Vagina (tissue), 2 donors: Measurements from ENCODE around the gene FGFBP2. TPM values are rescaled to one million over a fixed set of nuclear protein-coding genes. Genes with fewer than 3 reads are reported as not detected.

ENCODE experiments used
- DNase-seq, 2 donors: peaks; one replicate each; pipeline ENCODE4 v3.0.0-alpha.2; 2017; ENCODE audit errors: extremely low spot score in 2 of 2
- H3K27ac ChIP-seq: fragments of 200-600 bp; sonication (generic); one replicate; pipeline ENCODE4 v1.5.1; 2019
- H3K27me3 ChIP-seq: fragments of 200-600 bp; sonication (generic); one replicate; pipeline ENCODE4 v1.5.1; 2019
- H3K36me3 ChIP-seq, 2 donors: fragments of 200-600 bp; sonication (generic); one replicate each; pipeline ENCODE4 v1.5.1; 2017 to 2019
- H3K4me1 ChIP-seq: fragments of 200-600 bp; sonication (generic); one replicate; pipeline ENCODE4 v1.5.1; 2019
- H3K4me3 ChIP-seq, 2 donors: fragments of 200-600 bp; sonication (generic); 1 replicate in 1 of 2; 2 replicates in 1 of 2; pipeline ENCODE4 v1.5.1; 2016 to 2019
- H3K9me3 ChIP-seq: fragments of 200-600 bp; sonication (generic); one replicate; pipeline ENCODE4 v1.5.1; 2019
- CTCF ChIP-seq, 3 experiments: fragments of 450-650 bp in 2 of 3; fragments of 200-600 bp in 1 of 3; sonication (generic) in 1 of 3; IDR thresholded peaks; one replicate each; pipeline ENCODE4 v1.5.1; 2017 to 2019; ENCODE audit warnings: antibody characterized with exemption in 3 of 3, mild to moderate bottlenecking in 2 of 3, moderate library complexity in 2 of 3
- POLR2A ChIP-seq, 2 donors: fragments of 450-650 bp; IDR thresholded peaks; one replicate each; pipeline ENCODE4 v1.6.1; 2017; ENCODE audit warnings: antibody characterized with exemption in 2 of 2, mild to moderate bottlenecking in 2 of 2, moderate library complexity in 2 of 2
- POLR2AphosphoS5 ChIP-seq, 2 donors: sonication (generic); formaldehyde crosslinking; IDR thresholded peaks; one replicate each; pipeline ENCODE4 v1.9.0; 2017; ENCODE audit warnings: antibody characterized with exemption in 2 of 2, mild to moderate bottlenecking in 2 of 2, low read depth in 1 of 2; ENCODE audit not compliant: insufficient read depth in 1 of 2
- intact Hi-C: fragments of 100-400 bp; cut with DNase I; formaldehyde crosslinking; loops from one replicate; pipeline ENCODE4 v1.15.1; 2023
- total RNA-seq: library from RNA; depleted of rRNA; stranded (reverse); fragments of >200 nt; gene quantifications from one replicate; pipeline ENCODE4 v1.2.3, GENCODE V29; 2016

The FGFBP2 gene
- total RNA-seq, 1 donor from 2014 or later, result 2.9 TPM

- Histone ChIP-seq H3K4me3 (no peak overlapping the region), H3K27ac (no peak overlapping the region), H3K36me3 (no peaks in the 10 kb centered on the region), H3K9me3 (no peaks in the 10 kb centered on the region), H3K4me1 (no peaks in the 10 kb centered on the region), H3K27me3 (no peaks in the 10 kb centered on the region)
- no peak for DNase-seq
- no peak for TF ChIP-seq CTCF (IDR thresholded peaks at IDR 0.05)
- no peak for TF ChIP-seq POLR2AphosphoS5 (IDR thresholded peaks at IDR 0.05; ENCODE audit: insufficient read depth in 1 of 2, low read depth in 1 of 2)
- no peak for TF ChIP-seq POLR2A (IDR thresholded peaks at IDR 0.05)
- intact Hi-C loops, result no loop called here
These were observed 36.5 kb downstream of the FGFBP2 start for GRCh38 chr4:15926486-15926885.

DNA sequence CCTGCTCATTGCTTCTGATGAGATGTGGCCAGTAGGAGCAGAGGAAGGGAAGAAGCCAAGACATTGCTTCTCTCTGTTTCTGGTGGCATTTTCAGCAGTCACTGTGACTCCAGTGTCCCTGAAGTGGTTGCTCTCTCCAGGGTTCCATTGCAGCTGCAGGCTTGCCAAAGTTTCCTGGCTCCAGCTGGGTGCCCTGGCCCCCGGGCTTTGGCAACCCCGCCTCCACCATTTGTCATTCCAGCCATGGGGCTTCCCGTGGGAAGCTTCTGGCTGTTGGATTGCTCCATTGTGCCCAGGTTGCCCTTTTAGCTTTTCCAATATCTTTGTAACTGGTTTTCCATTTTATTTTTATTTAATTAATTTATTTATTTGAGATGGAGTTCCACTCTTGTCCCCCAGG lies 37.1 kb downstream of the FGFBP2 start:
- no peaks in the 10 kb centered on the region for H3K27me3 ChIP-seq
- no peaks in the 10 kb centered on the region for H3K4me1 ChIP-seq
- no peak for TF ChIP-seq POLR2A (IDR thresholded peaks at IDR 0.05)
- no peak for DNase-seq
- intact Hi-C loops, result no loop called here
- H3K4me3 ChIP-seq, result no peak overlapping the region
- H3K27ac ChIP-seq, result no peak overlapping the region
- H3K9me3 ChIP-seq, result no peaks in the 10 kb centered on the region
- no peaks in the 10 kb centered on the region for H3K36me3 ChIP-seq

DNA sequence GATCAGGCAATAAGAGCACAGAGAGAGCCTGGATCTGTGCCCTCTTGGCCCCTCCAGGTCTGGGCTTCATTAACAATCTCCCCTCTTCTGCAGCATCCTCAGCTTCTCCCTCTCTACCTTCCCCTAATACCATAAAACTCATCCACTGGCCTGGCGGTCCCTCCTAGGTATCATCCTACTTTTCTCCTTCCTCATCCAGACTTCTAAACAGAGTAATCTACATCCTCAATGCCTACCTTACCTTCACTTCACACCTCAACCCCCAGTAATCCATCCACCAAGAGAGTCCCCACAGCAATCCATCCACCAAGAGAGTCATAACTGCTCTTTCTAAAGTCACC lies 41.4 kb downstream of the FGFBP2 start:
- intact Hi-C loops, result no loop called here
- Histone ChIP-seq H3K4me1 (no peaks in the 10 kb centered on the region), H3K4me3 (no peak overlapping the region), H3K9me3 (no peaks in the 10 kb centered on the region), H3K27me3 (no peaks in the 10 kb centered on the region), H3K36me3 (no peaks in the 10 kb centered on the region), H3K27ac (no peak overlapping the region)
- DNase-seq, result no peak
- no peak for TF ChIP-seq CTCF (IDR thresholded peaks at IDR 0.05)
- no peak for TF ChIP-seq POLR2AphosphoS5 (IDR thresholded peaks at IDR 0.05; ENCODE audit: insufficient read depth in 1 of 2, low read depth in 1 of 2)
- TF ChIP-seq POLR2A (IDR thresholded peaks at IDR 0.05), result no peak

DNA sequence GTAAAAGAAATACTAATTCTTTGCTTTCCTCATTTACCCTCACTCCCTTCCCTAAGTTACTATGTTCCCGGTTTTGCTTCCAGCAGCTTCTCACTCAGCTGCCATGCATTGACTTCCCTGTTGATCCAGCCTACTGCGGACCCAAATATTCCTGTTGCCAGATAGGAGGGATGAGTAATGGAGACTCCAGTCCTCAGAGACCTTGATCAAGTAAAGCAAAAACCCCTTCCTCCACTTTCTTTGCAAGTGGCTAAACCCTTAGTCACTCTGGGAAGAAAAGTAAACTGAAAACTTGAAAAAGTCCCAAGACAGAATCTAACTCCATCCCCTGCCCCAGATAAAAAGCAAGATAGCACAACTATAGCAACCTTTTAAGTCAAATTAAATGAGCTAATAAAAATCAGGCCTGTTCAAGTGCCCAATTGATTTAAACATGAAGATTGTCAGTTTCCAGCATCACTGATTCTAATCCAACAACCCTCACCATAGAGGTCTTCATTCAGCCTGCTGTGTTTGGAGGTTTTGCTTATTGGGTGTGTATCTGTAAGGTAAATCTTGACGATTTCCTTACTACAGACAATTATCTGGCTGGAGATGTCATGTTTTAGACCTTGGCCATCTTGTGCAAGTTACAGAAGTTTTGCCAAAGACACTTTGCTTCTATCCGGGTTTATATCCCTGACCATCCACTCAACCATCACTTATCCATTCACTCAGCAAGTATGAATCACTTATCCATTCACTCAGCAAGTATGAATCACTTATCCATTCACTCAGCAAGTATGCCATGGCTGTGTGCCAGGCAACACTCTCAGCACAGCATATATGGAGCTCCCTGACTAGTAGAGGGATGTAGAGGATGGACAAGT lies 42.0 kb downstream of the FGFBP2 start:
- intact Hi-C loops, result no loop called here
- no peaks in the 10 kb centered on the region for H3K36me3 ChIP-seq
- no peaks in the 10 kb centered on the region for H3K9me3 ChIP-seq
- no peaks in the 10 kb centered on the region for H3K27me3 ChIP-seq
- peak in 1 of 2 donors; percentile 51 for TF ChIP-seq POLR2AphosphoS5 (IDR thresholded peaks at IDR 0.05; ENCODE audit: insufficient read depth in 1 of 2, low read depth in 1 of 2)
- no peak for TF ChIP-seq CTCF (IDR thresholded peaks at IDR 0.05)
- TF ChIP-seq POLR2A (IDR thresholded peaks at IDR 0.05), result no peak
- no peak for DNase-seq
- no peak overlapping the region for H3K4me3 ChIP-seq
- H3K4me1 ChIP-seq, result no peaks in the 10 kb centered on the region
- no peak overlapping the region for H3K27ac ChIP-seq

DNA sequence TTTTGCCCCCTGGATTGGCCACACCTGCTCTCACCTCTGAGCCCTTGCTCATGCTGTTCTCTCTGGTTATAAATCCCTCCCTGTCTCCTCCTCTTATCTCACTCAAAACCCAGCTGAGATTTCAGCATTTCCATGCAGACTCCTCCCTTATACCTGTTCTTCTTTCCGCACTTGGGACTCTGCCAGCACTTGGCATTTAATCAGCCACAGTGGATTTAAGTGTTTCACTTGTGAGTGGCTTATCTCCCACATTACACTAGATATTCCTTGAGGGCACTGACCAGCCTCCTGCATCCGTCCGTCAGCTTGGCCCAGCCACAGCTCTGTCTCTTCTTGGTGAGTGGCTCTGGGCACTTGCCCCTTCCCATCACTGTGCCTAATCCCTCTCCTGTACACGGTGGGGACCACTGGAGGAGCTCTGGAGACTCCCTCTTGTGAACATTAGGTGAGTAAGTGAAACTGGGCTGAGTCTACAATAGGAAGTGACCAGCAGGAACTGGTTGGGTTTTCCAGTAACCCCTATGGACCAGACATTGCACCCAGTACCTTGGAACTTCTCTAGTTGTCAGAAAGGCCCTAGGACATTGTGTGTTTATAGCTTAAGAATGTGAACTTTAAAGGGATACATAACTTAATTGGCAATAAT lies 44.4 kb downstream of the FGFBP2 start:
- Histone ChIP-seq H3K9me3 (no peaks in the 10 kb centered on the region), H3K27me3 (no peaks in the 10 kb centered on the region), H3K36me3 (no peaks in the 10 kb centered on the region), H3K27ac (no peak overlapping the region), H3K4me3 (no peak overlapping the region), H3K4me1 (no peaks in the 10 kb centered on the region)
- no peak for DNase-seq
- TF ChIP-seq CTCF (IDR thresholded peaks at IDR 0.05) (no peak), POLR2AphosphoS5 (IDR thresholded peaks at IDR 0.05; ENCODE audit: insufficient read depth in 1 of 2, low read depth in 1 of 2) (no peak), POLR2A (IDR thresholded peaks at IDR 0.05) (no peak)
- intact Hi-C loops, result no loop called here
